HEK293T (cell line): ENCODE results near the gene CYB5R3.

ENCODE experiments used
- CTCF ChIA-PET: fragments of 350-600 bp; formaldehyde crosslinking; extraction: SDS; loops from one replicate; lab custom pipeline; 2021; ENCODE audit warnings: antibody characterized with exemption, inconsistent platforms; lab: Yijun Ruan, JAX
- POLR2A ChIA-PET: fragments of 350-600 bp; formaldehyde crosslinking; extraction: SDS; loops from one replicate; lab custom pipeline; 2020; ENCODE audit warnings: antibody characterized with exemption, inconsistent platforms; lab: Yijun Ruan, JAX
- DNase-seq: peaks from one replicate; pipeline ENCODE4 v3.0.0; 2012; ENCODE audit warnings: mixed read lengths; ENCODE audit errors: extremely low spot score
- ARNT ChIP-seq: fragments of 450-650 bp; IDR thresholded peaks from 2 replicates; pipeline ENCODE4 v1.6.1; 2017; ENCODE audit warnings: mild to moderate bottlenecking
- BHLHE40 ChIP-seq: fragments of 450-650 bp; IDR thresholded peaks from 2 replicates; pipeline ENCODE4 v1.6.1; 2016; ENCODE audit warnings: mild to moderate bottlenecking, moderate library complexity, borderline replicate concordance
- CTBP1 ChIP-seq: fragments of 450-650 bp; IDR thresholded peaks from 2 replicates; pipeline ENCODE4 v1.6.1; 2016; ENCODE audit warnings: borderline replicate concordance
- ELF4 ChIP-seq: fragments of 450-650 bp; IDR thresholded peaks from 2 replicates; pipeline ENCODE4 v1.6.1; 2017; ENCODE audit warnings: antibody characterized with exemption
- FOXA1 ChIP-seq: fragments of 450-650 bp; IDR thresholded peaks from 2 replicates; pipeline ENCODE4 v1.6.1; 2016; ENCODE audit warnings: mild to moderate bottlenecking
- FOXK2 ChIP-seq: fragments of 450-650 bp; IDR thresholded peaks from 2 replicates; pipeline ENCODE4 v1.6.1; 2016; ENCODE audit warnings: mild to moderate bottlenecking
- FOXM1 ChIP-seq: fragments of 450-650 bp; IDR thresholded peaks from 2 replicates; pipeline ENCODE4 v1.6.1; 2017; ENCODE audit warnings: mild to moderate bottlenecking, borderline replicate concordance
- HDGF ChIP-seq: fragments of 450-650 bp; IDR thresholded peaks from 2 replicates; pipeline ENCODE4 v1.6.1; 2017; ENCODE audit warnings: antibody characterized with exemption, borderline replicate concordance
- L3MBTL2 ChIP-seq: fragments of 450-650 bp; conservative IDR thresholded peaks from 2 replicates; pipeline ENCODE4 v1.6.1; 2016; ENCODE audit warnings: mild to moderate bottlenecking
- LEF1 ChIP-seq: fragments of 450-650 bp; IDR thresholded peaks from 2 replicates; pipeline ENCODE4 v1.6.1; 2017; ENCODE audit warnings: mild to moderate bottlenecking, borderline replicate concordance
- NFRKB ChIP-seq: fragments of 450-650 bp; IDR thresholded peaks from 2 replicates; pipeline ENCODE4 v1.6.1; 2016; ENCODE audit warnings: mild to moderate bottlenecking, moderate library complexity
- PKNOX1 ChIP-seq: fragments of 450-650 bp; IDR thresholded peaks from 2 replicates; pipeline ENCODE4 v1.6.1; 2016
- SP1 ChIP-seq: fragments of 450-650 bp; IDR thresholded peaks from 2 replicates; pipeline ENCODE4 v1.6.1; 2017
- SUZ12 ChIP-seq: fragments of 450-650 bp; IDR thresholded peaks from 2 replicates; pipeline ENCODE4 v1.6.1; 2016; ENCODE audit warnings: mild to moderate bottlenecking
- TARDBP ChIP-seq: fragments of 450-650 bp; IDR thresholded peaks from 2 replicates; pipeline ENCODE4 v1.6.1; 2016

The CYB5R3 gene

DNA sequence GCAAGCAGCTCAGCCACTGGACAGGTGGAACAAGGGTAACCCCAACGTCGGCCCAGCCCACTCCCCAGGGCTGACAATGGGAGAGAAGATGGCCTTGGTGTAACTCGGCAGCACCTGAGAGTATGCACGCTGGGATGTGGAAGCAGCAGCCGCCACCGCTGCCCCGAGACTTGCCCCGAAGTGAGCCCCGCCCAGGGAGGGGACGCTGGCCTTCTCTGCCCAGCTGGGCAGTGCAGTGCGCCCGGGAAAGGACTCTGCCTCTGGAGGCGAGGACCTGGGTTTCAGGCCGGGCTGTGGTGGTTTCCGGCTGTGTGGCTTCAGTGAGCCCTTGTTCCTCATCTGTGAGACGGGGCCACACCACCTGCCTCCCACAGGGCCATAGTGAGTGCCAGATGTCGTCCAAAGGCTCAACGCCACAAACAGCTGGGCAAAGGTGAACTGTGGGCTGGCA lies 25.9 kb downstream of the CYB5R3 start:
- TF ChIP-seq FOXK2 = no peak
- ChIA-PET CTCF (interaction anchor here (0.8 to 2.6 kb wide), 2 partner anchors 26 to 197 kb away, joined by 3 to 13 read pairs; partner anchors contain the start of gene CYB5R3), POLR2A (interaction anchor here (1.0 to 6.0 kb wide), 2 partner anchors 9 to 26 kb away, joined by 3 to 23 read pairs; partner anchors contain the start of genes CYB5R3 and POLDIP3)
- no peak for DNase-seq

GRCh38 chr22:42622061-42622710 lies 27.0 kb downstream of the CYB5R3 start:
- ChIA-PET CTCF (interaction anchor here (0.5 to 2.6 kb wide), 9 partner anchors 10 to 198 kb away, joined by 3 to 13 read pairs (median 6); no protein-coding TSS in a partner anchor), POLR2A (interaction anchor here (1.0 to 6.0 kb wide), 3 partner anchors 7 to 27 kb away, joined by 3 to 23 read pairs (median 4); partner anchors contain the start of genes CYB5R3 and POLDIP3)
- no peak for DNase-seq
- TF ChIP-seq ARNT (no peak), LEF1 (no peak), SUZ12 (no peak), BHLHE40 (no peak), FOXA1 (no peak), SP1 (no peak), ELF4 (no peak), PKNOX1 (no peak), NFRKB (no peak), FOXM1 (no peak), CTBP1 (no peak), HDGF (no peak)

GRCh38 chr22:42621505-42622002 lies 27.6 kb downstream of the CYB5R3 start:
- ChIA-PET POLR2A (interaction anchor here (0.9 to 1.4 kb wide), 3 partner anchors 10 to 25 kb away, joined by 3 to 5 read pairs (median 4); no protein-coding TSS in a partner anchor), CTCF (interaction anchor here (0.6 to 2.6 kb wide), 15 partner anchors 11 to 1070 kb away, joined by 3 to 13 read pairs (median 4); no protein-coding TSS in a partner anchor)
- TF ChIP-seq ARNT = peak; percentile 34; the same call in 1 of the 2 replicates
- no peak for TF ChIP-seq SP1
- DNase-seq = peak; percentile 88

- ChIA-PET CTCF (interaction anchor here (1.7 kb wide), 1 partner anchor 248 kb away, joined by 4 read pairs; no protein-coding TSS in a partner anchor), POLR2A (no interaction called here)
- TF ChIP-seq HDGF (no peak), TARDBP (no peak), BHLHE40 (no peak), FOXM1 (no peak), CTBP1 (no peak), FOXK2 (no peak), SUZ12 (no peak), ARNT (no peak), L3MBTL2 (no peak)
- no peak for DNase-seq
These were observed 29.1 kb downstream of the CYB5R3 start for GRCh38 chr22:42620084-42620483.

- CTCF ChIA-PET = no interaction called here
- TF ChIP-seq LEF1 = no peak
- no peak for TF ChIP-seq PKNOX1
- TF ChIP-seq HDGF = no peak
- TF ChIP-seq L3MBTL2 = no peak
- no peak for TF ChIP-seq SUZ12
- TF ChIP-seq BHLHE40 = no peak
- TF ChIP-seq SP1 = no peak
- no peak for TF ChIP-seq FOXA1
- no peak for TF ChIP-seq FOXM1
- no peak for TF ChIP-seq TARDBP
- TF ChIP-seq CTBP1 = no peak
- POLR2A ChIA-PET = interaction anchor here (0.6 kb wide), 1 partner anchor 15 kb away, joined by 3 read pairs; no protein-coding TSS in a partner anchor
- DNase-seq = no peak
These were observed 29.7 kb downstream of the CYB5R3 start for GRCh38 chr22:42619261-42620063.

DNA sequence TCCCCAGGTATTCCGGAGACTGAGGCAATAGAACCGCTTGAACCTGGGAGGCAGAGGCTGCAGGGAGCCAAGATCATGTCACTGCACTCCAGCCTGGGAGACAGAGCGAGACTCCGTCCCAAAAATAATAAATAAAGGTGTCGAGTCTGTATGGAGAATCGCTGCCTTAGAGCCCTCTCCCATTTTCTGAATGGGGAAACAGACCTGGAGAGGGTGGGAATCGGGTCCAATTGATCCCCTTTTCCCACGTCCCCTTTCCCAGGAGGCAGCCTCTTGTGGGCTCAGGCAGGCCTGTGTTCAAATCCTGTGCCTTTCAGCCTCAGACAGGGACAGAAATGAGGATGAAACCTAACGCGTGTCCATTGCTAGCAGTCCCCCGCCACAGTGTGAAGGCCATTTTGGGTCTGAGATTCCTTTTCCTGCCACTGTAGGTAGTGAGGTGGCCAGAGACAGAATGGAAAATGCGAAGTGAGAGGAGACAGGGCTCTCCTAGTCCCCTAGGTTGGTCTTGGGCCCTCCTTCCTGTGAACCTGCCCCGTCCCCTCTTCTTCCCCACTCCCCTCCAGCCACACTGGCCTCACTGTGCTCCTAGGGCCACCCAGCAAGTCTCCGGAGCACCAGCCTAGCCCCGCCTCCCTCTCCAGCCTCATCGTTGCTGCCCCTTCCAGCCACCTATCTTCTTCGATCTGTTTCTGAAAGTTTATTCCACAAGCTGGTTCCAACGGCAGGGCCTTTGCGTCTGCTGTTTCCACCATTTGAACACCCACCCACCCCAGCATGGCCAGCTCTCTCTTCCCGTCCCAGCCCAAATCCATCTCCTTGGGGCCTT lies 31.8 kb downstream of the CYB5R3 start:
- no peak for TF ChIP-seq LEF1
- TF ChIP-seq BHLHE40 = no peak
- no peak for TF ChIP-seq FOXK2
- CTCF ChIA-PET = interaction anchor here (0.6 kb wide), 1 partner anchor 137 kb away, joined by 3 read pairs; no protein-coding TSS in a partner anchor

More for the DNA sequence above, 31.8 kb downstream of the CYB5R3 start:
- POLR2A ChIA-PET = interaction anchor here (3.3 kb wide), 1 partner anchor 33 kb away, joined by 24 read pairs; the partner anchor contains the start of gene CYB5R3
- DNase-seq = no peak
